Dermis microvascular lymphatic vessel endothelial cell (primary cell): ENCODE data around the gene GALNT2. TPM values are rescaled to one million over a fixed set of nuclear protein-coding genes. Genes with fewer than 3 reads are reported as not detected.

Source experiments
- DNase-seq, 2 donors: peaks; one replicate each; pipeline versions ENCODE4 v3.0.0 to v3.0.0-alpha.2; 2010; ENCODE audit warnings: low read depth in 2 of 2
- total RNA-seq: library from RNA; depleted of rRNA; stranded (reverse); fragments of >200 nt; gene quantifications from 2 replicates; pipeline ENCODE4 v1.2.1, GENCODE V29; 2014

GALNT2 gene
- total RNA-seq, 1 donor from 2014 or later, result 38.1 TPM

DNA sequence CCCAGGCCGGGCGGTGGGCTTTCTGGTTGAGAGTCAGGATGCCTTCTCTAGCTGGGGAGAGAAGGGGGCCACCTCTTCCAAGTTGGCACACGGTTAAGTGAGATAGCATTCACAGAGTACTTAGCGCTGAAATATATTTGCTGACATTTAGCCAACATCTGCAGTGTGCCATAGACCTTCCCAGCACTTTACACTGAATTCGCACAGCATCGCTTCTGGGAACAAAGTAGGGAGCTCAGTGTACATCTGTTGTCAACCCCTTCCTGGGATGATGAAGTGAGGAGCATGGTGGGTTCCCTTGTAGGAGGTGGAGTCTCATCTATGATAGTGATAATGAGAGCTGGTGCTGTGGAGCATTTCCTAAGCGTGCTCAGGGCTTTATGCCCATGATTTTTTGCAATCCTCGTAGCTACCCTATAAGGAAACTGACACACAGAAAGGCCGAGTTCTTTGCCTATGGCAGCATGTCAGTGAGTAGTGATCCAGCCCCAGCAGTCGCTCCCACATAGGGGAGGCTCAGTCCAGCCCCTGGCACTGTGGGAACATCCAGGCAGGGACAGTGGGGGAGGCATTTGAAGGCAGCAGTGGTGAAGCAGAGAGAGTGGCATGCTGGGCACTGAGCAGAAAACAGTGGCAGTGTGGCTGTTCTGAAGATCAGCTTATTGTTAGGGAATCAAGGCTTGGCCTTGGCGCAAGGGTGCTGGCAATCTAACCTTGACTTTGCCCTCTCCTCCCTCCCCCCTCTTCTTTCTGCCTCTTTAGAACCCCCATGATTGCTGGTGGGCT, 182.8 kb downstream of the GALNT2 start:
- no peak for DNase-seq

DNA sequence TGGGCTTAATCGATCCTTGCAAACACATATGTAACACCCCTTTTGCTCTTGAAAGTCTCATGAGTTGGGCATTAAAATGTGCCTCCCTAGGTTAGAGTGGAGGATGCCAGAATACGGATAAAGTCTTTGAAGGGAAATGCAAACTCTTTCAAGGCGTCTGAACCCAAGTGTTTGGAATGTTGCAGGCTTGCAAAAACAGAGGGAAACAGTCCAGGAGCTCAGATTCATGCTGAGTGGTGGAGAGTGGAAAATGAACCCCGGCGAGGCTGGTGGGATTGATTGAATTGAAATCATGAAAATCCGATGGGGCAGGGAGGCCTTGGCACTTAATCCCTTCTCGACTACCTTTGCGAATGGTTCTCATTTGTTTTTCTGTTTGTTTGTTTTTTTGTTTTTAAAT, 183.6 kb downstream of the GALNT2 start:
- no peak for DNase-seq

DNA sequence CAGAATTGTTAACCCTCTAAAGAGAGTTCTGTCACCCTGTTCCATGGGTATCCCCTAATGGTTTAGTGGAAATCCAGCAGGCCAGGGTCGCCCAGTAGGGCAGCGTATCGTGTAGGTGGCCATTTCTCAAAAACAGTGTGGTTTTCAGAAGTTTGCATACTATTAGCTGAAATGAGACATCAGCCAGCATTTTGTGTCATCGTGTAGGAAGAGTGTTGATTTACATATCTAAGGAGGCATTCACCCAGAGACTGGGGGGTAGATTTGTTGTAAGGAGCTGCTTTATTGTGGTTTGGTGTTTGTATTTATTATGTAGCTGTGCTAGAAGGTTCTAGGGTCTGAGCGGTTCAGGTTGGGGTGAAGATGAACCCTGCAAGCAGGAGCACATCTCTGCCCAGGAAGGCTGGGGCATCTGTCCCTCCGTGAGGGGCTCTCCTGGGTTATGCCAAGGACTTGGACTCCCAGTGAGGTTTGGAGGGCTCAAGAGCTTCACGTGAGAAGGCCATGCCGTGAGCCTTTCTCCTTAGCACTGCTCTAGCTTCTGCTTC, 184.7 kb downstream of the GALNT2 start:
- DNase-seq, result no peak

DNA sequence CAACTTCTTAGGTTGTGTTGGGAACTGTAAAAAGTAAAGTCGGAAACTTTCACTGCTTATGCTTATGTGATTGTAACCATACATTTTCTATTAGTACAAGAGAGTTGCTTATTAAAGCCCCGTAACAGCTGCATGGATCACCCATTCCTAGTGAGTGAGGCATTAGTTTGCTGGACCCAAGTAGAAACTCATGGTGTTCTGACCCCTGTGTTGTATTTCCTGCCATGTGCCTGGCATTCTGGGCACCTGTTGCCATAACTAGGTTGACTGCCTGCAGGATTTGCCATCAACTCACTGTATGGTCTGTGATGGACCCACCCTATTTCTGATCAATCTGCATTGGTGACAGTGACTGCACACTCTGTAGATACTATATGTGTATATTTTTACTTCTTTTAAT, 186.1 kb downstream of the GALNT2 start:
- DNase-seq, result no peak

DNA sequence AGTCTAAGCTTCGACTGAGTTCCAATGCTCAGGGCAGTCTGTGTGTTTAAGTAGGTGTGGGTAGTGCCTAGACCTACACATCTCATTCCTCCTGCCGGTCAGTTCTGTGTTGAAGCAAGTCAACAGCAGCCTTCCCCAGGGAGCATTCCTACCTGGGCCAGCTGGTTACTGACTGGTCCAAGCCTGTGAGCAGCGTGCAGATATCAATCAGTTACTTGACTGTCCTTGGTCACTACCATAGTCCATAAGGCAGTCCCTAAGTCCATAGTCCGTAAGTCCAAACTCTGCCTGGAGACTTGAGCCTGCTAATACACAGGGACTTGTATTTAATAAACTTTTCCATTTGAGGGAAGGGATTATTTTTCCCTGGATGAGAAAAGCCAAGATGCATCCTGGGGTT, 187.2 kb downstream of the GALNT2 start:
- DNase-seq, result no peak

DNA sequence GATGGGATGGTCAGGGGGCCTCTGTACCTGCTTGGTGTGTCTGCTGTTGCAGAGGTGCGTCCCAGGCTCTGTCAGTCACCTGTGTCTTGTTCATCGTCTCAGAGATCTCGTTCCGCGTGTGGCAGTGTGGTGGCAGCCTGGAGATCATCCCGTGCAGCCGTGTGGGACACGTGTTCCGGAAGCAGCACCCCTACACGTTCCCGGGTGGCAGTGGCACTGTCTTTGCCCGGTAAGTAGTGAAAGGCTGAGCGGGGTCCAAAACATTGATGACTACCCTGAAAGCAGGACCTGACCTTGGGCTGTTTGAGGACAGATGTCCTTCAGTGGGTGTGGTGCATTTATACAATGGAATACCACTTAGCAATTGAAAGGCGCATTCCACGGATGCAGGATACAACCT, 188.1 kb downstream of the GALNT2 start:
- no peak for DNase-seq

DNA sequence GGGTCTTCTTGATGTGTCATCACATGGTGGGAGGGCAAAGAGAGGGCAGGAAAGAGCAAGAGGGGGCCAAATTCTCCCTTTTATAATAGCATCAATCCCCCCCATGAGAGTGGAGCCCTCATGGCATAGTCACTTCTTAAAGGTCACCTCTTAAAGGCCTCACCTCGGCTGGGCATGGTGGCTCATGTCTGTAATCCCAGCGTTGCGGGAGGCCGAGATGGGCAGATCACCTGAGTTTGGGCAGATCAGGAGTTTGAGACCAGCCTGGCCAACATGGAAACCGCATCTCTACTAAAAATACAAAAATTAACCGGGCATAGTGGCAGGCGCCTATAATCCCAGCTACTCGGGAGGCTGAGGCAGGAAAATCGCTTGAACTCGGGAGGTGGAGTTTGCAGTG, 189.0 kb downstream of the GALNT2 start:
- DNase-seq, result no peak

DNA sequence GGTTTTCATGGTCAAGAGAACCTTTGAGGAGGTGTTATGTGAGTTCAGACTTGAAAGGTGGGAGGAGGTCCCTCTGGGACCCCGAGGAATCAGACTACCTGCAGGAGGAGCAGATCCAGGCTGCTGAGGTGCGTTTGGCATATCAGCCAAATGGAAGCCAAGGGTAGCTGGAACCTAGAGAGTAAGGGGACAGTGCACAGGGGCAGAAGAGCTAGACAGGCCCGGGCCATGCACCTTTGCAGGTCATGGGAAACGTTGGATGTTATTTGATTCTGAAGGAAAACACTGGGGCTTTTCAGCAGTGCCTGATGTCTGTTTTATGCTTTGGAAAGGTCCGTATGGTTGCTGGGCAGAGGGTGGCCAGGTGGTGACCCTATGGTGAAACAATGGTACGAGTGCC, 189.9 kb downstream of the GALNT2 start:
- no peak for DNase-seq

DNA sequence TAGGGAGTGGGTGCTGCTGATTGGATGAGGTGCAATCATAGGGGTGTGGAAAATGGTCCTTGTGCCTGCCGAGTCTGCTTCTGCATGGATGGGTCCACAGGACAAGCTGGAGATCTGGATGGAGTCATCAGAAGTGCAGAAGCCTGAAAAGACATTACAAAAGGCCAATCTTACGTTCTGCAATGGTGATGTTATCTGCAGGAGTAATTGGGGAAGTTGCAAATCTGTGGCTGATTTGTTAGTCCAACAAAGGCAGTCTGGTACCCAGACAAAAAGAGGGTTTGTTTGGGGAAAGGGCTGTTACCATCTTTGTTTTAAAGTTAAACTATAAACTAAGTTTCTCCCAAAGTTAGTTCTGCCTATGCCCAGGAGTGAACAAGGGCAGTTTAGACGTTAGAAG, 192.6 kb downstream of the GALNT2 start:
- DNase-seq, result no peak

DNA sequence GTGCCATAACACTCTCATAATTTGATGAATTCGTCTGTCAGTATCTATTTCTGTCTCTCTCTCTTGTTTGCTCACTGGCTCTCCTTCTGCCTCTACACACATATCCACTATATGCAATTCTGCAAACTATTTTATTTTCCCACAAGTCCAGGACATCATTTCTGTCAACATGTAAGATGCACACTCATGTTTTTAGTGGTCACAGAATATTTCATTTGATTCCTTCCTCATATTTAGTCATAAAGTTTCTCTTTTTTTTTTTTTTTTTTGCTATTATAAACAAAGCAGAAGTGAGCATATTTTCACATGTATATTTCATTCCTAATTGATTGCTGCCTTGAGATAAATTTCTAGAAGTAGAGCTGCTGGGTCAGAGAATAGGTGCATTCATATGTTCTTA, 193.8 kb downstream of the GALNT2 start:
- no peak for DNase-seq

DNA sequence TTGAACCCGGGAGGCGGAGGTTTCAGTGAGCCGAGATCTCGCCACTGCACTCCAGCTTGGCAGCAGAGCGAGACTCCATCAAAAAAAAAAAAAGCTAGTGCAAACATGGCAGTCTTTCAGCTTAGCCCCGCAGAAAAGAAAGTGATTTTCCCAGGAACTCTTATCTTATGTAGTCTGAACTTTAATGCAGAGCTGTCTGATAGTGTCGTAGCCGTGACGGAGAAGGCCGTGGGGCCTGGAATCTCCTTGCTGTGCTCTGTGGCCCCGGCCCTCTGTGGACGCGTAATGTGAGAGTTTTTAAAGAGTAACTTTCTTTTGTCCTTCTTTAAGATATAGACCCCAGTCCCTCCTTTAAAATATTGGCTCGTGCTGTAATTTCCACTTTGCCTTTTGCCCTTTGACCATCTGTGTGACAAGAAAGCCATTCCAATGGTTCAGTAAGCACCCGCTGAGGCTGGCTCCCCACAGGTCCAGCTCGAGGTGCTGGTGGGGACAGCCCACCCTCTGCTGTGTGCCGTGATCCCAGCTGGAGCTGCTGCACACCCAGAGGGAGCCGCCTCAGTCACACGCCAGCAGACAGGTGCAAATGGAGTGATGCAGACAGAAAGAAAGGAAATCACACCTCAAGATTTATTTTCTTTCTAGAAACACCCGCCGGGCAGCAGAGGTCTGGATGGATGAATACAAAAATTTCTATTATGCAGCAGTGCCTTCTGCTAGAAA, 195.1 kb downstream of the GALNT2 start:
- DNase-seq, result no peak

DNA sequence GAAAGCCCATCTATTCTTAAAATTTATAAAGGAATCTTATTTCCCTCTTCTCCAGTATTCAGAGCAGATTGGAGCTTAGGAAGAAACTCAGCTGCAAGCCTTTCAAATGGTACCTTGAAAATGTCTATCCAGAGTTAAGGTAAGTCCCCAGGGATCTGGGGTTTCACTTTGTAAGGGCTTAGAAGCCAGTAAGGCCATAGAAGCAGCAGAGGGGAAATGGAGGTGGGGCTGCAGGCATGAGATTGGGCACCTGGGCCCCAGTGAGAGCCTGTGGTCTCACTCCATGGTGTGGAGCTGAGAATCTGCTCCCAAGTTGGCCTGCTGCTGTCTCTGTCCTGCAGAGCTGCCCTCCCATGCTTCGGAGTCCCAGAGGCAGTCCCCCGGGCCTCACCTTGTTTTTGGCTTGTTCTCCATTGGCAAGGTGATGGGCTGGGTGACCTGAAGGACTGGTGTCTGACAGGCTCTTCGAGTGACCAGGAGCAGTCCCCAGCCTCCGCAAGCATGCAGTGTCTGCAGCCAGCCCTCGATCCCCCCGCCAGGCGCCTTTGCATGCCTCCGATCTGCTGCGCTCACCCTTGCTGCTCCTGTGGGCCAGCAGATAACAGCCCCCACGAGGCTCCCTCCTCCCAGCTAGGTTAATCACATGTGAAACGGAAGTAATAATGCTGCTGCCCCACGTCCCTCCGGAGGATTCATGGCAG, 196.0 kb downstream of the GALNT2 start:
- no peak for DNase-seq

DNA sequence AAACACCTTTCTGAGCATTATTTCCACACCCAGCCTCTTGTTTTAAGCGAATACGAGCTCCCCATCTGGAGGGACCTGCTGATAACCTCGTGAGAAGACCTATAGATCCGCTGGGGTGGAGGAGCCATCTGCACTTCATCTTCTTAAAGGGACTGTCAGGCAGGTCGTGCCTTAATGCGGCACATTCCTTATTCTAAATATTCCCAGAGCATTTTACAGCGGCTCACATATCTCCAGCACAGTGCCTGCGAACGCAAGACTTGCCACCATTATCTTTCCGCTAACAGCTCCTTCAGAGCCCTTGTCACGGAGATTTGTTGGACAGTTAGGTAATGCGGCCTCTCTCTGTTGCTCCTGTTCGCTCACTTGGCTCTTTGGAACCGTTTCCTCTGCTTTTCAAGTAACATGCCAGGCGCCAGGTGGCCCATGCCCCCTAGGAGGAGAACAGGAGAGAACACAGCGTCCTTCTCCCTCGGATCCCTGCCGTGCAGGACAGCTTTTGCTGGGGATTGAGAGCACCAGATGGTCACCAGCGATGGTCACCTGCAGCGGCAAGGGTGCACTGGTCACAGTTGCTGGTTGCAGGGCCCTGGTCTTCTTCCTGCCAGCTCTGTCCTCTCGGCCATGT, 196.6 kb downstream of the GALNT2 start:
- no peak for DNase-seq

DNA sequence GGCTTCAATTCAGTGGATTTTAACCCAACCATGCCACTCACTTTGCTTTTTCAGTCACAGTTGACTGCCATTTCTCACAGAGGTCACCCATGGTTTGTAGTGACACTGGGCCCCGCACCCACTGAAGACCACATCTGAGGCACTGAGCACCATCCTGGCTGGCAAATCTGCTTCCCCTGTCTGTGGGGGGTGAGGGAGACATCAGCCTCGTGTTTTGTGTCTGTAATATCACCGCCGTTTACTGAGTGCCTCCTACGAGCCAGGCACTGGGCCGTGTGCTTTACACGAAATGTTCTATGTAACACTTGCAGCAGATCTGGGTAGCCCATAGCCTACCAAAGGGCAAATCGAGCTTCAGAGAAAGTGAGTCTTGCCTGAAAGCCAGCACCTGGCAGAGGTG, 197.3 kb downstream of the GALNT2 start:
- DNase-seq, result no peak

DNA sequence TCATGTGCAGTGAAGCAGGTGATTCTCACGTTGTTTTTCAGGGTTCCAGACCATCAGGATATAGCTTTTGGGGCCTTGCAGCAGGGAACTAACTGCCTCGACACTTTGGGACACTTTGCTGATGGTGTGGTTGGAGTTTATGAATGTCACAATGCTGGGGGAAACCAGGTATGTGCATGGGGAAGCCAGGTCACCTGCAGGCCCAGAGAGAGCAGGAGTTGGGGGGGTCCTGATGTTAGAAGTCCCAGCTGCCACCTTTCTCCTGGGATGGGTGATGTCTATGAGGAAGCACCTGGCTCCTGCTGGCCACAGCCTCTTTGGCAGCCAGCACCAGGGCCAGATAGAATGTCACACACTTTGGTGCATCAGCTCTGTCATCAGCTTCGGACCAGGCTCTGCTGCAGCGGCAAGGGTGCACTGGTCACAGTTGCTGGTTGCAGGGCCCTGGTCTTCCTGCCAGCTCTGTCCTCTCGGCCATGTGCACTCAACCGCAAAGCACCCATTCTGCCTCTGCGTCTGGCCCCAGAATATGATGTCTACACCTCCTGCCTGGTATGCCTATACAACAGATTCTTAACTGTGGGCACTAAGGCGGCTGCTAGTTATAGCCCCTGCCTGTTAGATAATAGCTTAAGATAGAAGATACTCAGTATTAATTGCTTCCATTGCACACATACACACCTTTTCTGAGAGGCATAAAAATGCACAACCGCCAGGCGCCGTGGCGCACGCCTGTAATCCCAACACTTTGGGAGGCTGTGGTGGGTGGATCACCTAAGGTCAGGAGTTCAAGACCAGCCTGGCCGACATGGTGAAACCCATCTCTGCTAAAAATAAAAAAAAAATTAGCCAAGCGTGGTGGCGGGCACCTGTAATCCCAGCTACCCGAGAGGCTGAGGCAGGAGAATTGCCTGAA, 198.4 kb downstream of the GALNT2 start:
- DNase-seq, result no peak

DNA sequence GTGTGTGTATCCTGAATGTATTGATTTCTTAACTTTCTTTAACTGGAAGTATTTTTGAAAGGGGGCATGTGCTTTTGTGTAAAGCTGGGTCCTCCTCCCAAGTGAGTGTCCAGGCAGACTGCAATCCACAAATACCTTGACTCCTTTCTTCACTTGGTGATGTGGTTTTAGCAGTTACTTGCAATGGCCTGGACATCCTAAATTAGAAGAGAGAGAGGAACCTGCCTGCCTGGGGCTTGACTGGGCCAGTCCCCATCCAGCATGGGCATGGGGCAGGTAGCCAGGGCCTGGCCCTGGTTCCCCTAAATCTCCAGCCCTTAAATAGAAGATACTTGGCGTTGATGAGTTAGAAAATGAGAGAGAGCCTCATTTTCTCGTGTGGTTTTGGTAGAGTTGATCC, 199.4 kb downstream of the GALNT2 start:
- DNase-seq, result no peak

DNA sequence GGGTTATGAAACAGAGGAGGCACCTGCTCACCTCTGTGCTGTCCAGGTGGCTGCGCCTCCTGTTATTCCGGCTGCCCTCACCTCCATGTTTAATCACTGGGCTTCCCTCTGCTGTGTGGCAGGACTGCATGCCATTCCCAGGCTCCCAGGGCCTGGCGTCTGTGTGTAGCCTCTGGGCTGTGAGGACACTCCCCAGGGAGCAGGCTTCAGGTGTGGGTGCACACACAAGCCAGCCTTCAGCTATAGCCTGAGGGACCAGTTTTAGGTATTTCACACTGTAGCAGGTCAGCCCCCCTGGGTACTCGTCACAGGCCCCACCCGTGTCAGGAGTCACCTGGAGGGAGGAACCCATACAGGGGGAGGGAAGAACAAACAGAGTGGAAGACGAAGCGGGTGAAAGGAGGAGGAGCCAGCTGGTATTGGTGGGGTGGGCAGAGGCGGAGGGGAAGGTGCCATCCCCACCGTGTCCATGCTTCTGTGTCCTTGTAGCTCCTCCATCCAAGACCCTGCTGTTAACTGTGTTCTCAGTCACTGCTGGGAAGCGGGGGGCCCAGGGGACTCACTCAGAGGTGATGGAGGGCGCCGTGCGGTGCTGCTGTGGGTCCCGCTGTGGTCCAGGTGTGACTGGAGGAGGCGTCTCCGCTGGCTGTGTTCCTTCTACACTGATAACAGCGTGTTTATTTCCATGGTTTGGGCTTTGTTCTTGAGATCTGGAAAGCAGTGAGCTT, 200.5 kb downstream of the GALNT2 start:
- DNase-seq, result no peak

DNA sequence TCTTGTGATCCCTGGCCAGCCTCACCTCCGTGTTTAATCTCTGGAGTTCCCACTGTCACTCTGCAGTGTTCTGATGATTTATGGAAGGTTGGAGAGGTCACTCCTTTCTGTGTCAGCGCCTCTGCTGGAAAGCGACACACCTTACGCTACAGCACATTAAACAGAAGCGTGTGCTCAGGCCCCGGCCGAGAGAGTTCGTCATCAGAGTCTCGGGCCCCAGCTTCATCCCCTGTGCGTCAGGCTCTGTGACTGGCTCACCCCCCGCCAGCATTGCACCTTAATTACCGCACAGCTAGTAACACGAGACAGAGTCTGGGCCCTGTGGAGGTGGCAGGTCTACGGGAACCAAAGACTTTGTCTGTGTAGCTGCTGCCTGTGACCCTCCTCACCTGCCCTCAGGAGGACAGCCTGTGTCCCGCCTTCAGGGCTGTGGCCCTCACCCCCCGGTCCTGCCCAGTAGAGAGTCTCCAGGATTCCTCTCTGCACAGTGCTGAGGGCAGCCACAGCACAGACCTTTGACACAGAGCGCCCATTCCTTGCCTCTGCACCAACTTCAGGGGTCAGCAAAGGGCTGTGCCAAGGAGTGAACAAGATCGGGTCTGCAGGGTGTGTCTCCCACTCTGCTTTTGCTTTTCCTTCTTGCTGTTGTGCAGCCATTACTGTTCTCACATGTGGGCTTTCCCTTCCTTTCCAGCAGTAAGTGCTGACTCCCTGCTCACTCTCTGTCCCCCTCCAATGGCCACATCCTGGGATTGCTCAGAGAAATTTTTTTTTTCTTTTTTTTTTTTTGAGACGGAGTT, 201.5 kb downstream of the GALNT2 start:
- DNase-seq, result peak; percentile 55 to 70

DNA sequence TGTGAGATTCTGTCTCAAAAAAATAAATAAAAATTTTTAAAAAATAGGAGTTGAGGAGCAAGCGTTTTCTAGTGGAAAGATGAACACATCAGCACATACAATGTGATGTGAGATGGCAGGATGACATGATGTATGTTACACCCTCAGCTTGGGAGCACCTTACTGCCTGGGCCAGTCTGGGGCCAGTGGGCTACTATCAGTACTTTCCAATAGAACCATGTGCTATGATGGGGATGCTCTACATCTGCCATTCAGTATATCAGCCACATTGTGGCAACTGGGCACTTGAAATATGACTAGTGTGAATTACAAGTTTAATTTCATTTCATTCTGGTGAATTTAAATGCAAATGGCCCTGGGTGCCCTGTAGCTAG, 203.1 kb downstream of the GALNT2 start:
- no peak for DNase-seq
